Right hindlimb (tissue), 1 donor: ENCODE results near the gene ZSCAN1.
A peak's percentile ranks its signal among the peaks of the same experiment; 100 is the strongest.

ENCODE experiments used
- DNase-seq: peaks from one replicate; pipeline ENCODE4 v3.0.0-alpha.2; 2018

ZSCAN1 gene

GRCh38 chr19:58084596-58085347 is 50.9 kb downstream of the ZSCAN1 start:
- no peak for DNase-seq

DNA sequence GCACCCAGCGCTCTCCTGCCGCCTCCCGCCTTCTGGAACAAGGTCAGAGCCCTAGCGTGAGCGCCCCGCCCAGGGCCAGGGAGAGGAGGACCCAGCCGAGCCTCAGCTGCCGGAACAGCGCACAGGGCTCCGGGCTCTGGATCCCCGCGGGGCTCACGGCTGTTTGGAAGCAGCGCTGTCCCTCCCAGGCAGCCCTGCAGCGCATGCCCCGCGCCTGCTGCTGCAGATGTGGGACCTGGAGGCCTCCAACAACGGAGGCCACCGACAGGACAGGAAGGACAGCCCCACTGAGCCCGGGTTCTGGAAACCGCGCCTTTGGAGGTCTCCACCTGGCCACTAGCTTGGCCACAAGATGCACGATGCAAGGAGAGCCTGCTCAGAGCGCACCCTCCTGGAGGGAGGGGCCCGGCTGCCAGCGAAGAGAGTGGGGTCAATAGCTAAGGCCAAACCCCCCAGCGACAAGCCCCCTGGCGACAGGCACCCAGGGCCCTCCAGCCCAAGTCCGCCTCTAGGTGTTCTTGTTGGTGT is 51.6 kb downstream of the ZSCAN1 start:
- no peak for DNase-seq

DNA sequence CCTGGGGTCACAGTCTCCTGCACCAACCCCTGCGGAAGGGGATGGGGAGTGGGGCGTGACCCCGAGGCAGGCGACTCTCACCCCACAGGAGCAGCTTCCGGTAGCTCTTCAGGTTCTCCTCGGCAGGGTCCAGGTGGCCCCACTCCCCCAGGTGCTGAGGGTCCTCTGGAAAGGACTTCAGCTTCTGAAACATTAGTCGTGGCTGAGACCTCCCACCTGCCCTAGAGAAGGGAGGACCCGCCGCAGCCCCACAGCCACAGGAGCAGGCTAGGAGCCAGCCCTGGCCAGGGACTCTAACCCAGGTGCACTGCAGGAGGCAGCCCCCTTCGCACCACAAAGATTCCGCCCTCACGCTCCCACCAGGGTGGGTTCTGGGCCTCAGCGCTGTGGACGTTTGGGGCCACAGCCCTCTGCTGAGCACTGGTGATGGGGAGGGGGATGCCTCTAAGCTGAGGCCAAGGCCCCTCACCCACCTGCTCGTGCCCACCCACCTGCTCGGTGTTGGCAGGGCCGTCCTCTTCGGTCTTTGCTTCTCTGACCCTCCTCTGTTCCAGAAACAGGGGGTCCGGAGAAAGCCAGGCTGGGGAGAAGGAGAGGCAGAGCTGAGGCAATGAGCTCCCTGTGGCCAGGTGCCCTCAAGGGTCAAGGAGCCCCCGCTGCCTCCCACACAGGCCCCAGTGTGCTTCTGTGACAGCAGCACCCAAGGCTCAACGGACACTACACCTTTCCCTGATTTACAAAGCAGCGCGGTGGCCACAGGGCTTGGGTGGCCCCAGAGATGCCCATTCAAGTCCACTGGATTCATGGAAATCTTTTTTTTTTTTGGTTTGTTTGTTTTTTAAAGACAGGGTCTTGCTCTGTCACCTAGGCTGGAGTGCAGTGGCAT is 53.2 kb downstream of the ZSCAN1 start:
- no peak for DNase-seq

DNA sequence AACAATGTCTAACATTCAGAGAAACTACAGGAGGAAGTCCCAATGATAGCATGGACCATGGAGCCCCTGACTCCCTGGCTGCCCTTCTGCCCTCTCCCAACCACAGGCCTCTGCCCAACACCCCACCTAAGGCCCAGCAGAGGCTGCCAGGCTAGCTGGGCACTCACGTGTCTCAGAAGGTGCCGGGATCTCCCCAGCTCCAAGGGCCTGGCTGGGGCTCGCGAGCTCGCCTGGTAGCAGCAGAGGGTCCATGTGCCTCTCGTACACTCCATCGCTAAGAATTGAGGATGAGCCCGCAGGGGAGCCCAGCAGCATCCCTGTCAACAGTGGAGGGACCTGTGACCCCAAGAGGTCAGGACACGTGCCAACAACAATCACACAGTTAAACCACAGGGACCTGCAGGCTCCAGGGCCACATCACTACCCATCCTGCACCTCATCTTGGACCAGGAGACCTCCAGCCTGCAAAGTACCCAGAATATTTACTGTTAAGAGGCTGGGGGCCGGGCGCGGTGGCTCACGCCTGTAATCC is 54.8 kb downstream of the ZSCAN1 start:
- no peak for DNase-seq

DNA sequence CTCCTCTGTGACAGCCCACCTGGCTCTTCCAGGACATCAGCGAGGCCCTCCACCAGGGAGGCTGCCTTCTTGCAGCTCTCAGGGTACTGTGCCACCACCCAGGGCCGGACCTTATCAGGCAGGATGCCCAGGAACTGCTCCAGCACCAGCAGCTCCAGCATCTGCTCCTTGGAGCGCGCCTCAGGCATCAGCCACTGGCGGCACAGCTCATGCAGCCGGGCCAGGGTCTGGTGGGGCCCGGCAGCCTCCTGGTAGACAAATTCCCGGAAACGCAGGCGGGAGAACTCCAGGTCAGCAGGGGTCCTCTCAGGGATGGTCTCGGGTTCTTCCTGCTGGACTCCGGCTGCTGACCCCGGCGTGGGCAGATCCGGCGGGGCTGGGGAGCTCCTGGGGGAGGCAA is 56.0 kb downstream of the ZSCAN1 start:
- no peak for DNase-seq

GRCh38 chr19:58091251-58091995 is 57.6 kb downstream of the ZSCAN1 start:
- peak; percentile 41 for DNase-seq

- DNase-seq, result no peak
Observed at GRCh38 chr19:58093071-58093470, 59.2 kb downstream of the ZSCAN1 start.

- DNase-seq, result no peak
Observed at GRCh38 chr19:58095328-58095727, 61.5 kb downstream of the ZSCAN1 start.

- no peak for DNase-seq
Observed at GRCh38 chr19:58096884-58097283, 63.1 kb downstream of the ZSCAN1 start.

GRCh38 chr19:58097349-58097748 is 63.5 kb downstream of the ZSCAN1 start:
- DNase-seq, result no peak

GRCh38 chr19:58097781-58098681 is 64.2 kb downstream of the ZSCAN1 start, which contains the start of gene ZSCAN18:
ZSCAN18 (minus strand) TSS chr19:58098231; CDS start chr19:58090267, 7,964 bp downstream.
- peak; percentile 99 for DNase-seq

DNA sequence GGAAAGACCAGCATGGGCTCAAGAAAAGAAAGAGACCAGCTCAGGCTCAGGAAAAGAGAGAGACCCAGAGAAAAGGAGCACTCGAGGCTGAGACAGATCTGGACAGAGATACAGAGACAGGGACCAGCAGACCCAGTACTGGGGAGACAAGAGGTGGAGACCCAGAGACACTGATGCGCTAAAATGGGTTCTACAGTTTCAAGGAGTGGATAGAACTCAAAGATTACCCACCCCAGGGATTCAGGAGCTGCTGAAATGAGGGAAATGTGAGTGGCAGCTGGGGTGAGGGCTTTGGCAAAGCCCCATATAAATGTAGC is 64.8 kb downstream of the ZSCAN1 start:
- no peak for DNase-seq
